Stimulated activated CD4-positive, alpha-beta T cell treated with anti-CD3 and anti-CD28 coated beads, Interleukin-4, amount 100 ng/mL, for 1 hour (primary cell): ENCODE data around the gene CHRNA5.
"Not testable (repeated sequence)": the region's sequence is repeated elsewhere in the genome, so short reads cannot be mapped to it uniquely, and the experiment has no call there.

Source experiments
- DNase-seq: peaks from one replicate; pipeline ENCODE4 v3.0.0-alpha.2; 2020

CHRNA5 gene

GRCh38 chr15:78565097-78565950 lies at the start of gene CHRNA5:
CHRNA5 (plus strand) TSS chr15:78565520; CDS start chr15:78565720, 200 bp downstream.
- peak; percentile 77 for DNase-seq

GRCh38 chr15:78520035-78520434 lies 45.3 kb upstream of the CHRNA5 start:
- DNase-seq: not testable (repeated sequence)

DNA sequence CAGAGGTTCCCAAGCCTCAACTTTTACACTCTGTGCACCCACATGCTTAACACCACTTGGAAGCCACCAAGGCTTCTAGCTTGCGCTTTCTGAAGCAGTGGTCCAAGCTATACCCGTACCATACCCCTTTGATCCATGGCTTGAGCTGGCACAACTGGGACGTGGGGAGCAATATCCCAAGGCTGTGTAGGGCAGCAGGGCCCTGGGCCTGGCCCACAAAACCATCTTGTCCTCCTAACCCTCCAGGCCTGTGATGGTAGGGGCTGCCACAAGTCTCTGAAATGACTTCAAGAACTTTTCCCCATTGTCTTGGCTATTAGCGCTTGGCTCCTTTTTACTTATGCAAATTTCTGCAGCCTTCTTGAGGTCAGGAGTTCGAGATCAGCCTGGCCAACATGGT lies 41.1 kb upstream of the CHRNA5 start:
- DNase-seq: no peak

DNA sequence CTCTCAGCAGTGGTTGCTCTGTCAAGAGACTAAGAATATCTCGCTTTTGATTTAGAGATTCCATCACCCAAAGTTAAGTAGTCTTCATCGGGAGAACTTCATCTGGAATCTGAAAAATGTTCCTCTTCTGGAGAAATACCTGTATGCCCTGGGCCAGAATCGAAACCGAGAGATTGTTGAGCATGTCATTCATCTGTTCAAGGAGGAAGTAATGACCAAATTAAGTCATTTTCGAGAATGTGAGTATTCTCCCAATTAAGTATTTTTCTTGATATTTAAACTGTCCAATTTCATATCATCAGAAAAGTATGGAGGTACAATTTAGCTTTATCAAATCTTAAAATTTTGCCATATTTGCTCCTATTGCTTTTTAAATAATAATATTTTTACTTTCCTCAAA lies 38.0 kb upstream of the CHRNA5 start:
- no peak for DNase-seq

- DNase-seq: no peak
Observed at GRCh38 chr15:78533331-78533730, 32.0 kb upstream of the CHRNA5 start.

DNA sequence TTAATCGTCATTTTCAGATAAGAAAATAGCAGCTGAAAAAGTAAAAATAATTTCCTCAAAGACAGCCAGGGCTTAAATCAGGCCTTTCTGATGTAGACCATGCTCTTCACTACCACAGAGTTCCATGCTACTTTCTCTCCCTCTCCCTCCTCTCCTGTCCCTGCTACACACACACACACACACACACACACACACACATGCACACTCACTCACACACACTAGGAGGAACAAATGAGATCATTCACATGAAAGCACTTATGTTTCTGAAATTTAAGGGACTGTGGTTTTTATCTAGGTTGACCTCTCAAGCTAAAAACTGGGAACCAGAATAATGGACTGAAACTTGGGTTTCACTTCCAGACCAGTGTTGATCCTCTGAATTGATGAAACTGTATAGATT lies 29.2 kb upstream of the CHRNA5 start:
- no peak for DNase-seq

DNA sequence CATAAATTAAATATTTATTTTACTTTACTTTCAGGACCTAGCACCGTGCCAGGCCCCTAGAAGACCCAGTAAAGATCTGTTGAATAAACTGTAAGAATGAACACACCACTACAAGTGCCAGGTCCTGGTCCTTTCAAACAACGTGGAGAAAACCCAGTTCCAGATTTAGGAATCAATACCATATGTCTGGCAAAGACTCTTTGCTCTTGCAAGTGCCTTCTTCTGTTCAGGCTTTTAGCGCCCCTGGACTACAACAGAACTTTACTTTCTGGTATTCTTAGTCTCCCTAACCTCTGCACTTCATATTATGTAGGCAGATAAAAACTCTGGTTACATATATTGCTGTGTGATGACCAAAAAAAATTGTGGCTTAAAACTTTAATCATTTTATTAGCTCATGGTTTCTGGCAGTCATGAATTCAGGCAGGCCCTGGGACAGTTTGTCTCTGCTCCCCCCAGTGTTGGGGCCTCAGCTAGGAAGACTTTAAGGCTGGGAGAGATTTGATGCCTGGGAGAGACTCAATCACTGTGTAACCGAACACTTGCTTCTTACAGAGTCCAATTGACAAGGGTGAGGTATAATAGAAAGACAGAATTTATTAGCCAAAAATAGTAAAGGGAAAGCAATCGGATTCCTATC lies 27.9 kb upstream of the CHRNA5 start:
- no peak for DNase-seq

- no peak for DNase-seq
Observed at GRCh38 chr15:78538358-78538757, 27.0 kb upstream of the CHRNA5 start.

DNA sequence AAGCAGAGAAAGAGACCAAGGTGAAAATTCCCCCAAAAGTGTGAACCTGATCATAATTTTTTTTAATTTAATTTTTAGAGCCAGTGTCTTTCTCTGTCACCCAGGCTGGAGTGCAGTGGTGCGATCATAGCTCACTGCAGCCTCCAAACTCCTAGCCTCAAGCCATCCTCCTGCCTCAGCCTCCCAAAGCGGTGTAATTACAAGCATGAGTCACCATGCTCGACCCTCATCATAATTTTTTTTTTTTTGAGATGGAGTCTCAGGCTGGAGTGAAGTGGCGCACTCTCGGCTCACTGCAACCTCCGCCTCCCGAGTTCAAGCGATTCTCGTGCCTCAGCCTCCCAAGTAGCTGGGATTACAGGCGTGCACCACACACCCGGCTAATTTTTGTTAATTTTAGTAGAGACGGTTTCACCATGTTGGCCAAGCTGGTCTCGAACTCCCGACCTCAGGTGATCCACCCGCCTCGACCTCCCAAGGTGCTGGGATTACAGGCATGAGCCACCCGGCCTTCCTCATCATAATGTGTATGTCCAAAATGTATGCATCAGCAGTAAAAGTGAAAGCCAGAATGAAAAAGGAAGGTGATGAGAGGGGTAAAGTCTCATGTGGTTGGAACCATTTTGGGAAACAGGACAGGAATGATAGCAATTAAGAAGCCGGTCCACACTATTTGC lies 25.7 kb upstream of the CHRNA5 start:
- peak; percentile 6 for DNase-seq

- DNase-seq: peak; percentile 96
Observed at GRCh38 chr15:78540141-78540870, 25.0 kb upstream of the CHRNA5 start, which contains the start of gene PSMA4. PSMA4 (plus strand) TSS chr15:78540444; CDS start chr15:78541928, 1,484 bp downstream.

- peak; percentile 4 for DNase-seq
Observed at GRCh38 chr15:78540871-78541743, 24.2 kb upstream of the CHRNA5 start.

DNA sequence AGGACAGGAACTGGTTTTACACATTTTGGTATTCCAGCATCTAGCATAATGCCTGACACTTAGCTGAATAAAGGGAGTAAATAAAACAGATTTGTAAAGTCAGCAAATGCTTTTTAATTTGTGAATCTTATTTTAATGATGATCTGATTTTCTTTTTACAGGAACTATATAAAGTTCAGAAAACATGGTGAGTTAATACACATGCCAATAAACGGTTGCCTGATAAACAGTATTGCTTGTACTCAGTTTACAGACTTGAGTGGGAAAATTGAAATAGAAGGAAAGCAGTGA lies 23.6 kb upstream of the CHRNA5 start:
- DNase-seq: no peak

DNA sequence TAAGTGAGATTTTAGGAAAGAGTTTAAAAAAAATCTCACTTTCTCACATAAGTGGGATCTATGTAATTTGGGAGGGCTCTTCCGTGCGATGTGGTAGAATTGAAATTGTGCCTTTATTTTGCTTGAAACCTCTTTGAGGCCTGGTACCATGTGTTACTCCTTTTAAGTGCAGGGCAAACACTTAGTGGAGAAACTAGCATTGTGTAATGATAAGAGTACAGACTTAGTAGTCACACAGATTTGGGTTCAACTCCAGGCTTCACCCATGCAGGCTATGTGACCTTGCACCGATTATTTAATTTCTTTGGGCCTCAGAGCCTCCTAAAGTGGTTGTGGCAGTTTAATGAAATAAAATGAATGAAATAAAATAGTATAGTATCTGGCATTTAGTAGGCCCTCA lies 22.7 kb upstream of the CHRNA5 start:
- no peak for DNase-seq

- no peak for DNase-seq
Observed at GRCh38 chr15:78550194-78550593, 15.1 kb upstream of the CHRNA5 start.

GRCh38 chr15:78550815-78551214 lies 14.5 kb upstream of the CHRNA5 start:
- no peak for DNase-seq

DNA sequence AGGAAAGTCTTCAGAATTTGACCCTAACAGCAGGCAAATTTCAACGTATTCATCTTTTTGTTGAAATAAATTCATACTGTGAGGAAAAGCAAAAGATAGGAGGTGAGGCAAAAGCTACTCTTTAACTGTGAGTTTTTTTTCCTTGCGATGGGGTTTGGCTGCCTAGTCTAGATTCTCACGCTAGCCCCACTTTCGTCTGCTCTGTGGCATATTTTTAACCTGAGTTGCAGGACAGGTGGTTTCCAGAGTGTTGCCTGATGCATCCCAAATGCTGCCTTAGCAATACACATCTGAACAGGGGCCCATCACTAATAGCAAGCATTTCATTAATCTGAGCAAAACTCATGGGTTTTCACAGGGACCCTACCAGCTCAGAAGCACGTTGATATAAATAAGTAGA lies 13.4 kb upstream of the CHRNA5 start:
- no peak for DNase-seq

DNA sequence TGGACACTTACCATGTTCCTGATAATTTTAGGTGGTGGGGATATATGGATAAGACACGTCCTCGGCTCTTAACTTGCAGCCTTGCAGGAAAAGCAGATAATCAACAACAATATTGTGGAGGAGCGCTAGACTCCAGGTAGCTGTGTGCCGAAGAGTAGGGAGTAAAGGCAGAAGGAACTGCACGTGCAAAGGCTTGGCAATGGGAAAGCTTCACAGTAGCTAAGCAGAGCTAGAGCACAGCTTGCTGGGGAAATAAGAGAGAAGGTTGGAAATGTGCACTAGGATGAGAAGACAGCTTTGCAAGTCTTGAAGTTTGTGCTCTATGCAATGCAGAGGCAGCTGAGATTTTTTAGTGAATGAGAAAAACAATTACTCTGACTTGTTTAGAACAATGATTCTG lies 12.7 kb upstream of the CHRNA5 start:
- no peak for DNase-seq

- not testable (repeated sequence) for DNase-seq
Observed at GRCh38 chr15:78560201-78560600, 5.1 kb upstream of the CHRNA5 start.

GRCh38 chr15:78561490-78561889 lies 3.8 kb upstream of the CHRNA5 start:
- DNase-seq: no peak

DNA sequence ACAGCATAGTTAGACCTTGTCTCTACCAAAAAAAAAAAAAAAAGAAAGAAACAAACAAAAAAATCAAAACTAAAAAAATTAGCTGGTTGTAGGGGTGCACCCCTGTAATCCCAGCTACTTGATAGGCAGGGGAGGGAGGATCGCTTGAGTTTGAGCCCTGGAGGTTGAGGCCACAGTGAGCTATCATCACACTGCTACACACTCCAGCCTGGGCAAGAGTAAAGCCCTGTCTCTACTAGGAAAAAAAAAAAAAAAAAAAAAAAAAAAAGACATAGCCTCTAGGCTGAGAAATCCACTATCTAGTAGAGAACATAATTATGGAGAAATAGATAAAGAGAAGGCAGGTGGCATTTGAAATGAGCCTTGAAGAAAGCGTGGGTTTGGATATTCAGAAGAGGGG lies 2.2 kb upstream of the CHRNA5 start:
- no peak for DNase-seq

- DNase-seq: no peak
Observed at GRCh38 chr15:78564743-78565096, 600 bp upstream of the CHRNA5 start.
